Kidney (tissue), 14 donors: ENCODE measurements around the gene RRAS2. TPM values are rescaled to one million over a fixed set of nuclear protein-coding genes. Genes with fewer than 3 reads are reported as not detected.

Source experiments
- DNase-seq, 5 donors: peaks; one replicate each; pipeline ENCODE4 v3.0.0-alpha.2; 2013 to 2020
- FAIRE-seq: peaks from 2 replicates; lab custom pipeline; 2012; peaks lifted over from hg19 to GRCh38; lab: Jason Lieb, UNC
- H3K27ac ChIP-seq, 2 donors: one replicate each; pipeline ENCODE4 v1.7.0; 2013; ENCODE audit warnings: low read depth in 2 of 2, low read length in 2 of 2, inconsistent platforms in 1 of 2
- H3K27me3 ChIP-seq: one replicate; pipeline ENCODE4 v1.7.1; 2013; ENCODE audit warnings: low read length, inconsistent platforms; ENCODE audit not compliant: control insufficient read depth, insufficient read depth
- H3K36me3 ChIP-seq, 3 donors: one replicate each; pipeline versions ENCODE4 v1.7.0 to v1.7.1; 2013; ENCODE audit warnings: low read length in 3 of 3, control low read depth in 1 of 3, inconsistent platforms in 1 of 3; ENCODE audit not compliant: insufficient read depth in 3 of 3, control insufficient read depth in 2 of 3
- H3K4me1 ChIP-seq, 3 donors: one replicate each; pipeline versions ENCODE4 v1.7.0 to v1.7.1; 2013; ENCODE audit warnings: low read length in 3 of 3, inconsistent platforms in 1 of 3, low read depth in 1 of 3; ENCODE audit not compliant: control insufficient read depth in 2 of 3, insufficient read depth in 2 of 3
- H3K4me3 ChIP-seq, 3 donors: one replicate each; pipeline versions ENCODE4 v1.7.0 to v1.8.1; 2013; ENCODE audit warnings: low read length in 3 of 3, control low read depth in 1 of 3, inconsistent platforms in 1 of 3
- H3K9ac ChIP-seq, 3 donors: one replicate each; pipeline versions ENCODE4 v1.7.0 to v1.7.1; 2013; ENCODE audit warnings: low read length in 3 of 3, control low read depth in 1 of 3, inconsistent platforms in 1 of 3
- H3K9me3 ChIP-seq, 3 donors: one replicate each; pipeline versions ENCODE4 v1.7.0 to v1.7.1; 2013; ENCODE audit warnings: low read length in 3 of 3, control low read depth in 1 of 3, inconsistent platforms in 1 of 3; ENCODE audit not compliant: control insufficient read depth in 2 of 3, insufficient read depth in 1 of 3
- CTCF ChIP-seq: IDR thresholded peaks from 3 replicates; pipeline ENCODE4 v1.5.1; 2012; ENCODE audit warnings: mild to moderate bottlenecking, moderate library complexity, borderline replicate concordance; ENCODE audit not compliant: insufficient read depth; ENCODE audit errors: extremely low read depth
- intact Hi-C: fragments of 100-400 bp; cut with DNase I; formaldehyde crosslinking; loops from one replicate; pipeline ENCODE4 v1.11.1; 2022
- polyA plus RNA-seq: library from polyadenylated mRNA; stranded (reverse); fragments of 350-450 nt; fragmentation: Illumina TruSeq; extraction: RNeasy Lipid Tissue Mini Kit (QIAGEN cat#74804); gene quantifications from one replicate; pipeline ENCODE4 v1.2.3, GENCODE V29; 2014; ENCODE audit warnings: low read depth, low replicate concordance; ENCODE audit not compliant: insufficient read depth
- total RNA-seq: library from RNA; stranded (reverse); fragmentation: NEBNext Ultra II Directional; extraction: Animal tissue kit (Norgen Biotek cat#: 25700); gene quantifications from one replicate; pipeline ENCODE4 v1.2.1, GENCODE V29; 2021
- donor health status: control.
- donor health status: control.
- donor health status: control.
- donor health status: control.
- donor health status: control.
- donor health status: DM: yes; HTN: yes; CAD: no.
- donor health status: Normal renal cell carcinoma (clear cell type).

The RRAS2 gene
- total and polyA plus RNA-seq, 2 donors from 2014 or later: 23.3 to 33.2 TPM

- FAIRE-seq: no peak
- no peak overlapping the region for H3K27ac ChIP-seq
- TF ChIP-seq CTCF: no peak
- no peak overlapping the region for H3K9ac ChIP-seq
- DNase-seq: no peak
- H3K4me1 ChIP-seq: peaks cover 0 to 6% (median 0%) of the 10 kb centered on the region in 3 donors
- no peaks in the 10 kb centered on the region for H3K27me3 ChIP-seq
- no peak overlapping the region for H3K4me3 ChIP-seq
- H3K36me3 ChIP-seq: no peaks in the 10 kb centered on the region
- H3K9me3 ChIP-seq: no peaks in the 10 kb centered on the region
- intact Hi-C loops: loop anchor here (5.0 kb wide), 1 partner anchor 294 kb away; no protein-coding TSS in a partner anchor
These were observed 107.2 kb downstream of the RRAS2 start for GRCh38 chr11:14251754-14252153.

GRCh38 chr11:14249121-14249963 is 109.6 kb downstream of the RRAS2 start:
- FAIRE-seq: no peak

GRCh38 chr11:14248580-14248981 is 110.4 kb downstream of the RRAS2 start:
- intact Hi-C loops: no loop called here
- no peak overlapping the region for H3K4me3 ChIP-seq
- peaks cover 0 to 6% (median 0%) of the 10 kb centered on the region in 3 donors for H3K4me1 ChIP-seq
- DNase-seq: peak in 3 of 5 donors; percentile 32 to 58 (median 40)
- H3K27ac ChIP-seq: no peak overlapping the region
- no peak for FAIRE-seq
- no peak overlapping the region for H3K9ac ChIP-seq
- H3K36me3 ChIP-seq: no peaks in the 10 kb centered on the region
- H3K9me3 ChIP-seq: no peaks in the 10 kb centered on the region
- H3K27me3 ChIP-seq: no peaks in the 10 kb centered on the region
- peak; percentile 11 for TF ChIP-seq CTCF

More at GRCh38 chr11:14249121-14249963, 109.6 kb downstream of the RRAS2 start:
- Histone ChIP-seq H3K27me3 (no peaks in the 10 kb centered on the region), H3K27ac (no peak overlapping the region), H3K36me3 (no peaks in the 10 kb centered on the region), H3K4me1 (peaks cover 0 to 6% (median 0%) of the 10 kb centered on the region in 3 donors), H3K9me3 (no peaks in the 10 kb centered on the region), H3K4me3 (no peak overlapping the region), H3K9ac (no peak overlapping the region)
- intact Hi-C loops: no loop called here
- DNase-seq: peak in 4 of 5 donors; percentile 68 to 85 (median 72)
- TF ChIP-seq CTCF: peak; percentile 94
